SU-DHL-6 (cell line): Measurements from ENCODE around the gene ADRA2A.

ENCODE experiments used
- H2AFZ ChIP-seq: fragments of 200-600 bp; sonication (generic); 2 replicates; pipeline ENCODE4 v1.6.1; 2014; ENCODE audit warnings: low read depth, mild to moderate bottlenecking, moderate library complexity, mixed read lengths, antibody characterized with exemption, low read length; ENCODE audit not compliant: severe bottlenecking
- H3F3A ChIP-seq: fragments of 200-600 bp; shearing (Covaris generic); 2 replicates; pipeline ENCODE4 v1.6.0; 2016; ENCODE audit warnings: antibody characterized with exemption, mild to moderate bottlenecking; ENCODE audit not compliant: insufficient read depth
- H3K27ac ChIP-seq: fragments of 200-600 bp; sonication (generic); 2 replicates; pipeline ENCODE4 v1.5.1; 2016; ENCODE audit warnings: low read depth, mild to moderate bottlenecking, low read length, moderate library complexity, mixed read lengths
- H3K27me3 ChIP-seq: fragments of 200-600 bp; sonication (generic), shearing (Covaris generic); 2 replicates; pipeline ENCODE4 v1.6.0; 2014; ENCODE audit warnings: mild to moderate bottlenecking, low read length
- H3K36me3 ChIP-seq: fragments of 200-600 bp; sonication (generic); 2 replicates; pipeline ENCODE4 v1.6.1; 2014; ENCODE audit warnings: mild to moderate bottlenecking, low read length, mixed read lengths
- H3K4me2 ChIP-seq: fragments of 300-600, 200-600 bp; shearing (Covaris generic), sonication (generic); 2 replicates; pipeline ENCODE4 v1.6.0; 2014; ENCODE audit warnings: low read length, low read depth, mild to moderate bottlenecking; ENCODE audit not compliant: poor library complexity, severe bottlenecking
- H3K4me3 ChIP-seq: fragments of 200-600 bp; sonication (generic); 2 replicates; pipeline ENCODE4 v1.5.1; 2014; ENCODE audit warnings: antibody characterized with exemption, low read length, mild to moderate bottlenecking, mixed read lengths; ENCODE audit not compliant: insufficient read depth, poor library complexity, severe bottlenecking
- H3K79me2 ChIP-seq: fragments of 200-600 bp; sonication (generic); 2 replicates; pipeline ENCODE4 v1.6.1; 2014; ENCODE audit warnings: mild to moderate bottlenecking, low read length, moderate library complexity; ENCODE audit not compliant: insufficient read depth
- H3K9ac ChIP-seq: fragments of 200-600 bp; sonication (generic); 2 replicates; pipeline ENCODE4 v1.7.0; 2014; ENCODE audit warnings: mild to moderate bottlenecking, low read length
- H3K9me2 ChIP-seq: fragments of 200-600 bp; sonication (generic); replicated peaks from 2 replicates; pipeline ENCODE4 v1.6.1; 2014; ENCODE audit warnings: low read length; ENCODE audit not compliant: insufficient read depth
- H3K9me3 ChIP-seq: fragments of 200-600 bp; sonication (generic); 2 replicates; pipeline ENCODE4 v1.6.1; 2014; ENCODE audit warnings: low read length, mixed read lengths; ENCODE audit not compliant: insufficient read depth
- H4K20me1 ChIP-seq: fragments of 200-600 bp; sonication (generic); 2 replicates; pipeline ENCODE4 v1.6.1; 2014; ENCODE audit warnings: low read depth, mild to moderate bottlenecking, antibody characterized with exemption, low read length, moderate library complexity, mixed read lengths
- CTCF ChIP-seq: fragments of 200-600 bp; sonication (generic); IDR thresholded peaks from one replicate; pipeline ENCODE4 v1.5.1; 2017; ENCODE audit warnings: antibody characterized with exemption, mild to moderate bottlenecking, low read length, moderate library complexity; ENCODE audit not compliant: insufficient read depth, poor library complexity, severe bottlenecking
- EZH2phosphoT487 ChIP-seq: fragments of 200-600 bp; sonication (generic), shearing (Covaris generic); conservative IDR thresholded peaks from 2 replicates; pipeline ENCODE4 v1.6.1; 2018; ENCODE audit warnings: mild to moderate bottlenecking, antibody characterized with exemption, low read length, moderate library complexity, mixed read lengths

The ADRA2A gene

GRCh38 chr10:111076682-111077478 is at the start of gene ADRA2A:
ADRA2A (plus strand) TSS chr10:111077029; CDS start chr10:111077997, 968 bp downstream.
- Histone ChIP-seq H3K9me2 (no peaks in the 10 kb centered on the region), H3K27me3 (no peaks in the 10 kb centered on the region), H3K4me3 (no peak within 1 kb of the TSS), H4K20me1 (no peaks in the 10 kb centered on the region), H3K27ac (no peak within 1 kb of the TSS), H3K9ac (no peak within 1 kb of the TSS), H3K79me2 (no peaks in the 10 kb centered on the region), H3K4me2 (no peak within 1 kb of the TSS), H2AFZ (no peak within 1 kb of the TSS), H3K36me3 (no peaks in the 10 kb centered on the region), H3F3A (no peaks in the 10 kb centered on the region), H3K9me3 (no peaks in the 10 kb centered on the region)
- no peak for TF ChIP-seq CTCF
- TF ChIP-seq EZH2phosphoT487 = no peak

- Histone ChIP-seq H3K4me3 (no peak overlapping the region), H3K27ac (no peak overlapping the region), H3K79me2 (no peaks in the 10 kb centered on the region), H3K9me2 (no peaks in the 10 kb centered on the region), H3F3A (no peaks in the 10 kb centered on the region; the same call in 1 of the 2 replicates), H3K27me3 (no peaks in the 10 kb centered on the region), H4K20me1 (no peaks in the 10 kb centered on the region), H3K9me3 (peaks cover 6% of the 10 kb centered on the region; the same call in 1 of the 2 replicates), H3K9ac (no peak overlapping the region), H2AFZ (no peak overlapping the region), H3K4me2 (no peak overlapping the region), H3K36me3 (peaks cover 15% of the 10 kb centered on the region)
- TF ChIP-seq CTCF = no peak
- no peak for TF ChIP-seq EZH2phosphoT487
Observed at GRCh38 chr10:111030042-111030750, 46.6 kb upstream of the ADRA2A start.

DNA sequence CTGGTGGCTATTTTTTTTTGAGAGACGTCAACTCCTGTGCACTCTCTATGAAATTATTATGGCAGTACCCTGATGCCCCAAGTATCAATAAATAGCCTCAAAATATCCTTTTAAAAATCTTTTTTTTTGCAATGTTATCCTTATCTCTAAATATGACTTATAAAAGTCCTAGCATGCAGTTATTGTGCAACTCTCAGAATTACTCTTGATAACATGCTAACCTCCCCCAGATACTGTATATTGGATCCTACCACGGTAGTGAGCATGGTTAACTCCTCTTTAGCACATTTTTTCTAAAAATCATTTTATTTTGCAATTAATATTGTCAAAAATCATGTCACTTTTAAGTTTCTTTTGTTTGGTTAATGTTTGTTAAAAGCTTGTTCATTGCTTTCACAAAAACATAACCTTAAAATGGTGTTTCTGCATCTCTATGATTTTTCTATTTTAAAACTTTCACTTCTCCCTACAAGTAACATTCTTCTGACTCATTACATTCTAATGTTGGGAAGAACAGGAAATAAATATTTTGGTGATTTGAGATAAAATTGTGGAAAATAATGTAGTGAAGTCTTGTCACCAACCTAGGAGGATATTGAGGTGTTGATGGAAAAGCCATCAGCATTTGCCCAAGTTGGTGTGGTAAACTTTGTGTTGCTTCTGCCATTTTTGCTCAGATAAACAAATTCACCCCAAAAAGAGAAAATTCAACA is 42.1 kb upstream of the ADRA2A start:
- Histone ChIP-seq H3K79me2 (no peaks in the 10 kb centered on the region), H2AFZ (no peak overlapping the region), H3K4me2 (no peak overlapping the region), H3K9ac (no peak overlapping the region), H3K9me2 (no peaks in the 10 kb centered on the region), H3K9me3 (peaks cover 6% of the 10 kb centered on the region; the same call in 1 of the 2 replicates), H3K4me3 (no peak overlapping the region), H4K20me1 (no peaks in the 10 kb centered on the region), H3K27ac (no peak overlapping the region), H3F3A (no peaks in the 10 kb centered on the region), H3K36me3 (peaks cover 15% of the 10 kb centered on the region), H3K27me3 (no peaks in the 10 kb centered on the region)
- no peak for TF ChIP-seq EZH2phosphoT487
- TF ChIP-seq CTCF = no peak
